Measurements from ENCODE around the gene VAMP5.

GRCh38 chr2:85585781-85586105 lies 1.5 kb downstream of the VAMP5 start:
- TF ChIP-seq EZH2phosphoT487 (IDR thresholded peaks at IDR 0.05; ENCODE audit: low read length) (no peak), CTCF (IDR thresholded peaks at IDR 0.05; ENCODE audit: low read length) (no peak), EZH2 (optimal IDR thresholded peaks at IDR 0.05; ENCODE audit: low read depth, low read length) (no peak)

Measured in MM.1S (cell line).